SKM-1 (cell line): ENCODE results near the gene ATE1.
"Not testable (repeated sequence)": the region's sequence is repeated elsewhere in the genome, so short reads cannot be mapped to it uniquely, and the experiment has no call there.

Experiments used
- DNase-seq: peaks from one replicate; lab custom pipeline; 2025; ENCODE audit not compliant: unreplicated experiment; lab: John Stamatoyannopoulos, UW

The ATE1 gene

DNA sequence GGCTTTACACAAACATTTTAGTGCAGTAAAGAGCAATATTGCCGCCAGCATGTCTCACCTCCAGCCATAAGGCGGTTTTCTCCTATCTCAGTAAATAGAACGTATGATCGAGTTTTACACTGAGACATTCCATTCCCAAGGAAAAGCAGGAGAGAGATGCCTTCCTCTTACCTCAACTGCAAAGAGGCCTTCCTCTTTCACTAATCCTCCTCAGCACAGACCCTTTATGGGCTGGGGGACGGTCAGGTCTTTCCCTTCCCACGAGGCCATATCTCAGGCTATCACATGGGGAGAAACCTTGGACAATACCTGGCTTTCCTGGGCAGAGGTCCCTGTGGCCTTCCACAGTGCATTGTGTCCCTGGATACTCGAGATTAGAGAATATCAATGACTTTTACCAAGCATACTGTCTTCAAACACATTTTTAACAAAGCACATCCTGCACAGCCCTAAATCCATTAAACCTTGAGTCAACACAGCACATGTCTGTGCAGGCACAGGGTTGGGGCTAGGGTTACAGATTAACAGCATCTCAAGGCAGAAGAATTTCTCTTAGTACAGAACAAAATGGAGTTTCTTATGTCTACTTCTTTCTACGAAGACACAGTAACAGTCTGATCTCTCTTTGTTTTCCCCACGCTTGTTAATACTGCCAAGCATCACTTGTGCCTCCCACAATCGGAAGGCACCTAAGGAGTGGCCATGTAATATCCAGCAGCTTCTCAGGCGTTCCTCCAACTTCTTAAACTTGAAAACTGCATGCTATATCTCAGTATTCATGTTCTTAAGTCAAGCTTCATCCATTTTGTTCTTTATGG, 2.6 kb upstream of the ATE1 start:
- DNase-seq, result not testable (repeated sequence)

DNA sequence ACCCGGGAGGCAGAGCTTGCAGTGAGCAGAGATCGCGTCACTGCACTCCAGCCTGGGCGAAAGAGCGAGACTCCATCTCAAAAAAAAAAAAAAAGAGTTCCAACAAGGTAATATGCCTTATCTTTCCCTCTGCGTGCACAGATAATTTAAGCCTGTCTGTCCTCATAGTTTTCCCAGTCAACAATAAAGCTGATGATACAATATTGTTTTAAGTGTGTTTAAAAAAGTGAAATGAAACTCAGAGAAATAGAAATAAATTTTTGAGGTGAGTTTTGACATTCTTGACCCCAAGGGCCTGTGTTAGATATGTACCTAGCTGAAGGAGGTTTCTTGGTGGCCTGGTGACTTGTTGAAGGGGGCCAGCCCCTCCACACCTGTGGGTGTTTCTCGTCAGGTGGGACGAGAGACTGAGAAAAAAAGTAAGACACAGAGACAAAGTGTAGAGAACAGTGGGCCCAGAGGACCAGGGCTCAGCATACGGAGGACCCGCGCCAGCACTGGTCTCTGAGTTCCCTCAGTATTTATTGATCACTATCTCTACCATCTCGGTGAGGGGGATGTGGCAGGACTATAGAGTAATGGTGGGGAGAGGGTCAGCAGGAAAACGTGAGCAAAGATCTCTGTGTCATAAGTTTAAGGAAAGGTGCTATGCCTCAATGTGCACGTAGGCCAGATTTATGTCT, 1.9 kb upstream of the ATE1 start:
- not testable (repeated sequence) for DNase-seq

DNA sequence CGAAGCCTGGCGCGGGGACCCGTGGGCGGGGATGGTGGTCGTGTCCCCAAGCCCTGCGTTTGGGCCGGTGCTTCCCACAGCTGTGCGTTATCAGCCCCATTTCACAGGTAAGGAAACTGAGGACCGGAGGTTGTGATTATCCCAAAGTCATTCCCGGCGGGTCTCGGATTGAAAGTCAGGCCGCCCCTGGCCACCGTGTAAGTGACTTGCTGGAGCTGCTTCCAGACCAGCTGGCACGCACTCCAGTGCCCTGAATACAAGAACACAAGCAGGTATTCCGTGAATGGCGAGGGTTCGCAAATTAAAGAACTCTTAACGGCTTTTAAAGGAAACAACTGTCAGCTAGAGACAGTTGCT, 675 bp upstream of the ATE1 start:
- DNase-seq, result no peak

DNA sequence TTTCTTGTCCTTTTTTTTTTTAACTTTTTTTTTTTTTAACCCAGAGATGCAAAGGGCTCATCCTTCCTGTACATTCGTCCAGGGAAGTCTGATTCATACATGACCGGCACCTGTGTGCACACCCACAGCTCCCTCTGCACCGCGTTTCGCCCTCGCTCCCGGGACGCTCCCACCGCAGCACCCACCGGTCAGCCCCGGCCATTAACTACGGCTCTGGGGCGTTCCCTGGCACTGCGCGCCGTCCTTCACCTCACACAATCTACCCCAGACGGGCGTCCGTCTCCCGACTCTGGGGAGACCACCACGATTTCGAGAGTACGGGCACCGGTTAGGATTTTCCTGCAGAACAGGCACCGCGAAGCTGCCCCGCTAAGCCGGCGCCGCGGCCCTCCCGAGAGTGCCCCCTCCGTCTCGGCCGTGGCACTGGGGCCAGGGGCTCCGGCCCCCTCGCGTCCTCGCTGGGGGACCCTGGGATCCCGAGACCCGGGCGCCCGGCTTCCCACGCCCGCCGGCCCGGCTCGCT, 452 bp downstream of the ATE1 start:
- DNase-seq, result no peak

DNA sequence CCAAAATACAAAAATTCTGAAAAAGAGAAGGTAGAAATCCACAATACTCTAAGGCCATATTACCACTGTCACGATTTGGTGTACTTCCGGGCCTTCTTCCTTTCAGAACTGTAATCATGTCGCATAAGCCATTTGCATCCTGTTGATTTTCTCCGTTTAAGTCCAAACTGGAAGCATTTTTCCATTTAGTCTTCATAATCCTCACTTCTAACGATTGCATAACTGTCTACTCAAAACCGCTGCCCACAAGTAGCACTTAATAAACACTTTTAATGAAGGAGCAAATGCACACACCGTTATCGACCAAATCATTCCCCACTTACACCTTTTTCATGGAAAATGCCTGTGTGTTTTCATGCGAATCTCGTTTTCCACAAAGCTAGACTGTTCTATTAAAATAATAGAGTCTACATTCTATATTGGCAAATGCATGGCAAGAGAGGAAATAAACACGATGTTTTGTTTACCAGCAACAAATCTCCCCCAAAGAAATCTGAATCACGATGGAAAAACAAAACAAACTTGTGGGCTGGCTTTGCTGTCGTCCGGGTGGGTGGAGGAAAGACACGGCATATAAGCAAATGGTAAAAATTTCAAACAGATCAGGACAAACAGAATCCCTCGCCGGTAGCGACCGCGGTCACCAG, 1.0 kb downstream of the ATE1 start:
- no peak for DNase-seq

DNA sequence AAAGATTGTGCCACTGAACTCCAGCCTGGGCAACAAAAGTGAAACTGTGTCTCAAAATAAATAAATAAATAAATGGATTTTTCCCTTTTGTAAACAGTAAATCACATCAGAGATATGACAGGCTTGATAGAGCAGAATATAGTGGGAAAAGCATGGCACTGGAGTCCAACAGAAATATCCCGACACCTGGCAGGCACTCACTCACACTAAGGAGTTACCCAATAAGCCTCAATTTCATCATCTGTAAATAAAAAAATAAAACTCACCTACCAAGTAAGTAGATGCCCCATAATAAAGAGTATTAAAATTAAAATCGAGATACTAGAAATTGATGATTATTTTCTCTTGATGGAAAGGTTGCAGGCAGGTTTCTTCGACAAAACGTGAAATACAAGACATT, 1.7 kb downstream of the ATE1 start:
- DNase-seq, result no peak

DNA sequence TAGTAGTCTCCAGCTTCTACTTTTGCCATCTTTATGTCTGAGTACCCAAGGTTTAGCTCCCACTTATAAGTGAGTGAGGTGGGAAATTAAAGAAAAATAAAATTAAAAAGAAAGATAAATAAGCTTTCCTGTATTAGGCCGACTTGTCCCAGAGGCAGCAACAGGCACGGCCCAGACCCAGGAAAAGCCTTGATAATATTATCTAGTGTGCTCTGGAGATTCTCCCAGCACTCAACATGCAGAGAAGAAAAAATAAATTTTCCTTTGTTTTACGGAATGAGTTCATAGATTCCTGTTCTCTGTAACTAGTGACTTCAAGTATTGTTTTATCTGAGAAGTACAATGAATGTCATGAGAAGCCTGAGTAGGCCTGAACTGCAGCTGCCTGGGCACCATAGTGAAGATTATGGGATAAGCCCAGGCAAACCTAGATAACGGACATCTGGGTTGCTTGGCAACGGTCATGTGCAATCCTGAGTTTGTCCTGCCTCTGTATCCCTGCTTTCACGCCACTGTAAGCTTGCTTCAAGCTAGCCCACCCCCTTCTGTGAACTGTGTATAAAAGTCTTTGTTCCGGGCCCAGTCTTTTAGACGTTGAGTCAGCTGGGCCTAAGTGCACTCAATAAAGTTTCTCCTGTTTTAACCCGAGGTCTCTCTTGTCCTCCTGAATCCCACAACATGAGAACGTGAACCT, 6.4 kb downstream of the ATE1 start:
- DNase-seq, result no peak

DNA sequence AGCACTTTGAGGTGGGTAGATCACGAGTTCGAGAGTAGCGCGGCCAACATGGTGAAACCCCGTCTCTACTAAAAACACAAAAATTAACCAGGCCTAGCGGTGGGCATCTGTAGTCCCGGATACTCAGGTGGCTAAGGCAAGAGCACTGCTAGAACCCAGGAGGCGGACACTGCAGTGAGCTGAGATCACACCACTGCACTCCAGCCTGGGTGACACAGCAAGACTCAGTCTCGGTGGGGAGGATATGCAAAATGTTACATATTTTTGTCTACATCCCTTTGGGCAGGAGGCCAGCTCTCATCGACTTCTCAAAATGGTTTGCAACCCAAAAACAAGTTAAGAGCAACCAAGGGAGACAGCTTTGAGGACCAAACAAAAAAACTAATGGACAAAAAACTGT, 8.2 kb downstream of the ATE1 start:
- no peak for DNase-seq

DNA sequence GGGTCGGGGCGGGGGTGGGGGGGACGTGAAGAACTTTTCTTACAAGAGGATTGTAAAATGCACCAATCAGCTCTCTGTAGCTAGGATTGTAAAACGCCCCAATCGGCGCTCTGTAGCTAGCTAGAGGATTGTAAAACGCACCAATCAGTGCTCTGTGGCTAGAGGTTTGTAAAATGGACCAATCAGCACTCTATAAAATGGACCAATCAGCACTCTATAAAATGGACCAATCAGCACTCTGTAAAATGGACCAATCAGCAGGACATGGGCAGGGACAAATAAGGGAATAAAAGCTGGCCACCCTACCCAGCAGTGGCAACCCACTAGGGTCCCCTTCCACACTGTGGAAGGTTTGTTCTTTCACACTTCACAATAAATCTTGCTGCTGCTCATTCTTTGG, 9.0 kb downstream of the ATE1 start:
- DNase-seq, result not testable (repeated sequence)

DNA sequence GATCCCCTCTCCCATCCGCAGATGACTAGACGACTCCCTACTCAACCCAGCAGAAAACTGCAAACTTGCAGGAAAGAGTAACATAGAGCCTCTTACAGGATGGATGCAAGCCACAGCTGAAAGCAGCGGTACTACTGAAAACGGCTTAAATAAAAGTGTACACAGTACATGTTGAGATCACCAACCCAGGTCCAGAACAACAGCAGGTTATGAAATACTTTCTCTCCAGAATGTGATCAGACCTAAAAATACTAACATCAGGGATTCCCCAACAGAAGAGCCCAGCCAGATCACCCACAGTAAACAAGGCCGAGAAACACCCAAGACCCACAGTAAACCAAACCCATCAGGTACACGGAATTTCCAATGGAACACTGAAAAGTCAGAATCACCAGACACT, 13.2 kb downstream of the ATE1 start:
- DNase-seq, result no peak

DNA sequence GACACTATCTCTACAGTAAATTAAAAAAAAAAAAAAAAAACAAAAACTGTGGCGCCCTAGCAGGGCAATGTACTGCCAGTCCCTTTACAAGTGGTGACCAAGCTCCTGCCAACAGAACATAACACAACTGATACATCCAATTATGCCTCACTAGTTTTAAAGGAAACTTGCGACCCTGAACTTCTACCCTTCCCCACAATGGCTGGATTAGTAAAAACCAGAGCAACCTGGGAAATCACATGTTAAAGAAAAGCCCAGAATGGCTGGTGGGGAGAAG, 16.5 kb downstream of the ATE1 start:
- DNase-seq, result no peak

DNA sequence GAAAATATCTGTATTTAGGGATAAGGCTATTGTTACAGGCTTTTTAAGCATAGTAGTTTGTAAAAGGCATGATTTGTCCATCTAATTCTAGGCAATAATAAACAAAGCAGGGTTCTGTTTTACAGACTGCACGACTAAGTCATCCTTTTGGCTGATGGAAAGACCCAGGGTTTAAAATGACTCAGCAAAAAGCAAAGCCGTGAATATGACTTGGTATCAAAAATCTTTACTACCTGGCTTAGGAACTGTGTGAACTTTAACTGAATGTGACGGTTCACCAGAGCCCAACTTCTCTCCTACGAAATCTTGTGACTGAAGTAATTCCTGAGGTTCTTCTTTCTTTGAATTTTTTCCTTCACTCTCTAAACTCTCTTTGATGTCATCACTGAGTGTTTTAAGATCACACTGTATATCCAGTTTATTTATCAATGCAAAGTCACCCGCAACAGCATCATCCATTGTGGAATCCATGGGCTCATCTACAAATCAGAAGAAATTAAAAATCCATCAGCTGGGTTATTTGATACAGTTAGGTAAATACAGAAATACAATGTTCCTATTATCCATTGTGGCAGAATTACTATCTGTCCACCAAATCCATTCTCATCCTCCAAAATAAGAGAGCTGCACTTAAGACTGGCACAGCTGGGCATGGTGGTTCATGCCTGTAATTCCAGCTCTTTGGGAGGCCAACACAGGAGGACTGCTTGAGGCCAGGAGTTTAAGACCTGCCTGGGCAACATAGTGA, 17.0 kb downstream of the ATE1 start:
- DNase-seq, result no peak

DNA sequence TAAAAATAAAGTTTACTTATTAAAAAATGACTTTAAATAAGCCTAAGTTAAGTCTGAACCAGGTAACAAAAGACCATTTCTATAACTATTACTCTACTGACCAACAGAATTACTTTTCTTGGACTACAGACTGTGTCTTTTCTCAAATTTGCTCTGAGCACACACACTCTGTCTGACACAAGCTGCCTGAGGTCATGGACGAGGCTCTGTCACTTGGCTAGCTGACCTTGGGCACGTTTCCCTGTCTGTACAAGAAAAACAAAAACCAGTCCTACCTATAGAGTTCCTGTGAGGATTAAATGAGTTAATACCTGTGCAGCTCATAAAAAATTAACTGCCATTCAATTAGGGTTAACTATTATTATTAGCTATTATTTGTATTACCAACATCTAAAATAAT, 22.9 kb downstream of the ATE1 start:
- DNase-seq, result no peak

DNA sequence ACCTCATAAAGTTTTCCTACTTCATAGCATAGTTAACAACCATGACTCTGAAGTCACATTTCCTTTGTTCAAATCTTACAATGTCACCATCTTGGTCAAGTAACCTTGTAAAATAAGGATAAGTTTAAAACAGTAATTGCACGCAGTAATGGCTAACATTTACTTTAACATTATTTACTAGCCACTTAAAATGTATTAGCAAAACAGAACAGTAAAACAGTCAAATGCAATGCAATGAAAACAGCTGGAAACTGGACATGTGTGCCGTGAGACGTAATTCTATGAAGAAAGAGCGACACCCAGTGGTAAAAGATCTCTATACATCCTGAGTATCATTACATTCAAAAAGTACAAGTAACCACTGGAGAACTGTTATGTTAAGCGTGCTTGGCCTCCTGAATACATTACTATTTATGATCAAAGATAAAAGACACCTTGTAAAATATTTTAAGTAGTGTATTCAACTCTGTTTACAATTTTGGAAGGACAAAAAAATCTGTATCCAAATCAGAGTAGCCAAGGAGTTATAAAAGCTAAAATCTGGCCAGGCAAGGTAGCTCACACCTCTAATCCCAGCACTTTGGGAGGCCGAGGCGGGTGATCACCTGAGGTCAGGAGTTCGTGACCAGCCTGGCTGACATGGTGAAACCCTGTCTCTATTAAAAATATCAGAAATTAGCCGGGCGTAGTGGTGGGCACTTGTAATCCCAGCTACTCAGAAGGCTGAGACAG, 27.2 kb downstream of the ATE1 start:
- peak; percentile 41 for DNase-seq

DNA sequence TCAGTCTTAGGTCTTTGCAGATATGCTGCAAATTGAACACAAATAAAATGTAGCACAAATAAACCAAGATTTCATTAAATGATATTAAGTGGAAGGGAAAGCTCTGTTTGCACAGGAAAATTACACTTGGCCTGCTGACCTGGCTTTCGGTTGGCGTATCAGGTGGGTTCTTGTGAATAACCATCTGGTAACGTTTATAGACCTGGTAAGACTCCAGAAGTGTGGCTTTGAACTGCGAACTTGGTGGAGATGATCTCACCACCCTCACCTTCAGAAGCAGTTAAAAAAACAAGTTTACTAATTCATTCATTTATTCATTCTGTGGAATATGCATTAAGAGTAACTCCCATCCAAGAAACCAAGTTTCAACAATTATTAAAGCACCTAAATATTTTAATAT, 28.1 kb downstream of the ATE1 start:
- DNase-seq, result no peak

DNA sequence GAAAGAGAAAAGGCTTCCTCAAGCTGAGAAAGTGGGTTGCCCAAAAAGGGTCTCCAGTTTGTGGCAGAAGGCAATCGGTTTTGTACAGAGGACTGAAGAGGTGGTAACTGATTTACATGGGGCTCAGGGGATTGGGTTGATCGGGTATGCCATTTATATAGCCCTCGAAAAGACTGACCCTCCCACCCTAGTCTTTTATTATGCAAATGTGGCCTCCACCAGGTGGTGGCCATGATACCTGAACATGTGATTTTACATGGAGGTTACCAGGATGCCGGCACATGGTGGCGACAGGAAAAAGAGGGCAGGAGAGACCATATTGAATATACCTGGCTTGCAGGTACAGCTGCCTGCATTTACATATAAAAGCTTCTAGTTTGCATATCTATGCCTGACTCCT, 36.7 kb downstream of the ATE1 start:
- DNase-seq, result no peak

DNA sequence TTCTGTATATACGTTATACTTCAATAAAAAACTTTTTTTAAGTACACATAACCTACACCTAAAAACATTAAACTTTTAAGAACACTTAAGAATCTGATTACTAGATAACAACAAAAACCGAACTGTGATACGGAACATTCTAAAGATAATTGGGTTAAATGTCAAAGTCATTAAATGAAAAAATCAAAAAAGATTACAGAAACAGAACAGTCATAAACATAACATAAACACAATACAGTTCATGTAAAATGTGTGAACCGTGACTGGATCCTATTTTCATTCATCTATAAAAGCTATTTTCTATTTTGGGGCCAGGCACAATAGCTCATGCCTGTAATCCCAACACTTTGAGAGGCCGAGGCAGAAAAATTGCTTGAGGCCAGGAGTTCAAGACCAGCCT, 38.6 kb downstream of the ATE1 start:
- DNase-seq, result no peak

DNA sequence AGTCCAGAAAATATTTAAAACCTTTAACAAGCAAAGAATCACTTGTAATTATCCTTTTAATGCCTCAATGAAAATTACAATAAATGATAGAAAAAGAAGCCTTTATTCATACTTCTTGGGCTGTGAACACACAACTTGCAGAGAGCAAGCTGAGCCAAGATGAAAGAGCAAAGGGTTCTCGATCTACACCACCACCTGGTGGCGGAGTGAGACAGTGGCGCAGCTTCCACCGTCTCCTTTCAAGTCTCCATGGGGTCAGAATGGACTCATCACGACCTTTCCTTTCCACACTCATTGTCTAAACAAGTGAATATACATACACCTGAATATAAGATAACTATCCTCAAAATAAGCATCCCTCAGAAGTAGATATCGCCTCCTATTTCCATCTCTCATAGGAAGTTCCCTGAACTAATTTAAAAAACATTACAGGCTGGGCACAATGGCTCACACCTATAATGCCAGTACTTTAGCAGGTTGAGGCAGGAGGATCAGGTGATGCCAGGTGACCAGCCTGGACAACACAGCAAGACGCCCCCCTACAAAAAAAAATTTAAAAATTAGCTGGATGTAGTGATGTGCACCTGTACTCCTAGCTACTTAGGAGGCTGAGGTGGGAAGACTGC, 40.7 kb downstream of the ATE1 start:
- DNase-seq, result no peak

DNA sequence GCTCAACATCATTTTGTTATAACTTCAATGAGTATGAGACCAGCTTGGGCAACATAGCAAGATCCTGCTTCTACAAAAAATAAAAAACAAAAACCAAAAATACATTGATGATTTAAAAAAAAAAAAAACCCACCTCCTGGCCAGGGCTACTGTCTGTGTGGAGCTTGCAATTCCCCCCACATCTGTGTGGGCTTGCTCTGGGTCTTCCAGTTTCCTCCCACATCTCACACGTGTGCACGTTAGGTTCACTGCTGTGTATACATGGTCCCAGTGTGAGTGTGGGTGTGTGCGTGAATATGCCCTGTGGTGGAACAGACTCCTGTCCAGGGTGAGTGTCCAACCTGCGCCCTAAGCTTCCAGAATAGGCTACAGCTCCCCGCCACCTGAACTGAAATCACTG, 41.6 kb downstream of the ATE1 start:
- DNase-seq, result no peak

DNA sequence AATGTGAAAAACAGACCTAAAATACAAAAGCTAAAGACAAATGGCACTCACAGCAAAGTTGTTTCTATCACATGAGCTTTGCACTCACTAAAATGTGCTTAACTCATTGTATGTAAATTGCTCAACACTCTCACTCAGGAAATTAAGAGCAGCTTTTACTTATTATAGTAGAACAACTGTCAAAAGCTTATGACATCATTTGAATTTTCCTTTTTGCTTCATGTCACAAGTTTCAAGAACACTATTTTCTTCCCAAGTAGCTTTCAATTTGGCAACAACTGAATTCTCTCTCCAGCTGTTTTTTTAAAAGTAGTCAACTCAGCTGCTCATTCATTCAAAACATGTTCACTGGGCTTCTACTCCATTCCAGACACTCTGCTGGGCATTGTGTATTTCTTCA, 46.9 kb downstream of the ATE1 start:
- DNase-seq, result no peak
